HL-60 (cell line): Measurements from ENCODE around the gene SCG2.

Source experiments
- GABPA ChIP-seq: IDR thresholded peaks from 2 replicates; pipeline ENCODE4 v1.6.1; 2012; ENCODE audit warnings: low read depth
- POLR2AphosphoS5 ChIP-seq: IDR thresholded peaks from 2 replicates; pipeline ENCODE4 v1.6.1; 2012; ENCODE audit warnings: low read depth
- SPI1 ChIP-seq: IDR thresholded peaks from 2 replicates; pipeline ENCODE4 v1.6.1; 2012; ENCODE audit warnings: low read depth, mild to moderate bottlenecking, borderline replicate concordance
- TF ChIP-seq, protein P1 (sequence below): IDR thresholded peaks from one replicate; pipeline ENCODE4 v1.5.1; 2011; ENCODE audit warnings: low read length, control low read depth, inconsistent platforms; ENCODE audit not compliant: insufficient read depth
- TF ChIP-seq, protein P2 (sequence below): IDR thresholded peaks from 2 replicates; pipeline ENCODE4 v1.6.1; 2012; ENCODE audit warnings: low read depth; ENCODE audit not compliant: insufficient replicate concordance

DNA sequence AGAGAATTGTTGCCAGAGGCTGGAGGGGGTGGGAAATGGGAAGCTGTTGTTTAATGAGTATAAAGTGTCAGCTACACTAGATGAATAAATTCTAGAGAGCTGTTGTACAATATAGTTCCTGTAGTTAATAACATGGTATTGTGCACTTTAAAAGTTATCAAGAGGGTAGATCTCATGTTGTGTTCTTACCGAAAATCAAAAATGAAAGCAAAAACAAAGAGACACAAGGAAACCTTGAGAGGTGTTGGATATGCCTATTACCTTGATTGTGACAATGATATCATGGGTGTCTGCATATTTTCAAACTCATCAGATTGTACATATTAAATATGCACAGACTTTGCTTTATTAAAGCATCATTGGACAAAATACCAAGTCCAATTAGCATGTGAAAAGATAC lies 43.2 kb downstream of the SCG2 start:
- TF ChIP-seq, protein P1, sequence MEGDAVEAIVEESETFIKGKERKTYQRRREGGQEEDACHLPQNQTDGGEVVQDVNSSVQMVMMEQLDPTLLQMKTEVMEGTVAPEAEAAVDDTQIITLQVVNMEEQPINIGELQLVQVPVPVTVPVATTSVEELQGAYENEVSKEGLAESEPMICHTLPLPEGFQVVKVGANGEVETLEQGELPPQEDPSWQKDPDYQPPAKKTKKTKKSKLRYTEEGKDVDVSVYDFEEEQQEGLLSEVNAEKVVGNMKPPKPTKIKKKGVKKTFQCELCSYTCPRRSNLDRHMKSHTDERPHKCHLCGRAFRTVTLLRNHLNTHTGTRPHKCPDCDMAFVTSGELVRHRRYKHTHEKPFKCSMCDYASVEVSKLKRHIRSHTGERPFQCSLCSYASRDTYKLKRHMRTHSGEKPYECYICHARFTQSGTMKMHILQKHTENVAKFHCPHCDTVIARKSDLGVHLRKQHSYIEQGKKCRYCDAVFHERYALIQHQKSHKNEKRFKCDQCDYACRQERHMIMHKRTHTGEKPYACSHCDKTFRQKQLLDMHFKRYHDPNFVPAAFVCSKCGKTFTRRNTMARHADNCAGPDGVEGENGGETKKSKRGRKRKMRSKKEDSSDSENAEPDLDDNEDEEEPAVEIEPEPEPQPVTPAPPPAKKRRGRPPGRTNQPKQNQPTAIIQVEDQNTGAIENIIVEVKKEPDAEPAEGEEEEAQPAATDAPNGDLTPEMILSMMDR: no peak
- no peak for TF ChIP-seq POLR2AphosphoS5
- TF ChIP-seq, protein P2, sequence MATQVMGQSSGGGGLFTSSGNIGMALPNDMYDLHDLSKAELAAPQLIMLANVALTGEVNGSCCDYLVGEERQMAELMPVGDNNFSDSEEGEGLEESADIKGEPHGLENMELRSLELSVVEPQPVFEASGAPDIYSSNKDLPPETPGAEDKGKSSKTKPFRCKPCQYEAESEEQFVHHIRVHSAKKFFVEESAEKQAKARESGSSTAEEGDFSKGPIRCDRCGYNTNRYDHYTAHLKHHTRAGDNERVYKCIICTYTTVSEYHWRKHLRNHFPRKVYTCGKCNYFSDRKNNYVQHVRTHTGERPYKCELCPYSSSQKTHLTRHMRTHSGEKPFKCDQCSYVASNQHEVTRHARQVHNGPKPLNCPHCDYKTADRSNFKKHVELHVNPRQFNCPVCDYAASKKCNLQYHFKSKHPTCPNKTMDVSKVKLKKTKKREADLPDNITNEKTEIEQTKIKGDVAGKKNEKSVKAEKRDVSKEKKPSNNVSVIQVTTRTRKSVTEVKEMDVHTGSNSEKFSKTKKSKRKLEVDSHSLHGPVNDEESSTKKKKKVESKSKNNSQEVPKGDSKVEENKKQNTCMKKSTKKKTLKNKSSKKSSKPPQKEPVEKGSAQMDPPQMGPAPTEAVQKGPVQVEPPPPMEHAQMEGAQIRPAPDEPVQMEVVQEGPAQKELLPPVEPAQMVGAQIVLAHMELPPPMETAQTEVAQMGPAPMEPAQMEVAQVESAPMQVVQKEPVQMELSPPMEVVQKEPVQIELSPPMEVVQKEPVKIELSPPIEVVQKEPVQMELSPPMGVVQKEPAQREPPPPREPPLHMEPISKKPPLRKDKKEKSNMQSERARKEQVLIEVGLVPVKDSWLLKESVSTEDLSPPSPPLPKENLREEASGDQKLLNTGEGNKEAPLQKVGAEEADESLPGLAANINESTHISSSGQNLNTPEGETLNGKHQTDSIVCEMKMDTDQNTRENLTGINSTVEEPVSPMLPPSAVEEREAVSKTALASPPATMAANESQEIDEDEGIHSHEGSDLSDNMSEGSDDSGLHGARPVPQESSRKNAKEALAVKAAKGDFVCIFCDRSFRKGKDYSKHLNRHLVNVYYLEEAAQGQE: no peak
- TF ChIP-seq GABPA: no peak
- no peak for TF ChIP-seq SPI1
